H1 (cell line): ENCODE results near the gene RUVBL2. TPM values are rescaled to one million over a fixed set of nuclear protein-coding genes. Genes with fewer than 3 reads are reported as not detected.

Experiments
- CTCF ChIA-PET: fragments of 300-600 bp; sonication (Branson Sonifier 250); formaldehyde crosslinking; loops from one replicate; lab custom pipeline; 2021; ENCODE audit not compliant: partially characterized antibody; lab: Charles Lee
- POLR2A ChIA-PET: fragments of 300-600 bp; sonication (Branson Sonifier 250); formaldehyde crosslinking; loops from one replicate; lab custom pipeline; 2021; ENCODE audit warnings: inconsistent platforms; ENCODE audit not compliant: partially characterized antibody; lab: Charles Lee
- DNase-seq, 2 experiments: peaks; one replicate each; pipeline versions ENCODE4 v3.0.0 to v3.0.0-alpha.2; 2010 to 2022; ENCODE audit warnings: low spot score in 2 of 2, low read depth in 1 of 2, mixed read lengths in 1 of 2
- FAIRE-seq: peaks from 2 replicates; lab custom pipeline; 2011; peaks lifted over from hg19 to GRCh38; lab: Jason Lieb, UNC
- H2AFZ ChIP-seq: 2 replicates; pipeline ENCODE4 v1.8.1; 2012; ENCODE audit warnings: low read length, inconsistent platforms
- H2AK5ac ChIP-seq: 2 replicates; pipeline ENCODE4 v1.6.1; 2013; ENCODE audit warnings: low read depth, low read length
- H2BK120ac ChIP-seq: replicated peaks from 2 replicates; pipeline ENCODE3; 2013; ENCODE audit warnings: low read depth, low read length, inconsistent platforms
- H2BK12ac ChIP-seq: 2 replicates; pipeline ENCODE4 v1.6.1; 2013; ENCODE audit warnings: low read depth, low read length
- H2BK15ac ChIP-seq: 2 replicates; pipeline ENCODE4 v1.6.1; 2013; ENCODE audit warnings: low read length
- H2BK20ac ChIP-seq: 2 replicates; pipeline ENCODE4 v1.6.1; 2013; ENCODE audit warnings: low read length
- H2BK5ac ChIP-seq: 2 replicates; pipeline ENCODE4 v1.6.1; 2013; ENCODE audit warnings: low read depth, low read length
- H3K14ac ChIP-seq: 2 replicates; pipeline ENCODE4 v1.6.1; 2013; ENCODE audit warnings: inconsistent platforms; ENCODE audit not compliant: insufficient read length
- H3K18ac ChIP-seq: 2 replicates; pipeline ENCODE4 v1.6.1; 2013; ENCODE audit warnings: low read length; ENCODE audit errors: extremely low read depth
- H3K23ac ChIP-seq: 2 replicates; pipeline ENCODE4 v1.6.1; 2013; ENCODE audit warnings: inconsistent platforms; ENCODE audit not compliant: insufficient read length
- H3K23me2 ChIP-seq: 2 replicates; pipeline ENCODE4 v1.6.1; 2013; ENCODE audit warnings: low read depth, low read length
- H3K27ac ChIP-seq: 2 replicates; pipeline ENCODE4 v1.6.1; 2011; ENCODE audit warnings: low read depth, low read length, inconsistent platforms
- H3K27me3 ChIP-seq, 4 experiments: replicated peaks in 1 of 4; 1 replicate in 1 of 4; 2 replicates in 3 of 4; pipeline versions ENCODE4 v1.6.1 to v1.8.1; 2011 to 2013; ENCODE audit warnings: low read length in 3 of 4, mild to moderate bottlenecking in 3 of 4, inconsistent platforms in 2 of 4, mixed read lengths in 2 of 4, moderate library complexity in 1 of 4; ENCODE audit not compliant: control insufficient read depth in 3 of 4, insufficient read depth in 3 of 4; ENCODE audit errors: extremely low read depth in 1 of 4
- H3K36me3 ChIP-seq, 4 experiments: 2 replicates each; pipeline versions ENCODE4 v1.6.1 to v1.8.1; 2011 to 2013; ENCODE audit warnings: mild to moderate bottlenecking in 4 of 4, low read length in 3 of 4, moderate library complexity in 2 of 4, control low read depth in 1 of 4, inconsistent platforms in 1 of 4; ENCODE audit not compliant: insufficient read depth in 4 of 4, control insufficient read depth in 2 of 4
- H3K4ac ChIP-seq: replicated peaks from 2 replicates; pipeline ENCODE3; 2013; ENCODE audit warnings: low read length, low read depth, mixed read lengths, inconsistent platforms; ENCODE audit not compliant: insufficient read length
- H3K4me1 ChIP-seq, 4 experiments: replicated peaks in 1 of 4; 1 replicate in 1 of 4; 2 replicates in 3 of 4; pipeline versions ENCODE4 v1.6.1 to v1.8.1; 2011 to 2013; ENCODE audit warnings: low read length in 3 of 4, inconsistent platforms in 2 of 4, mixed read lengths in 1 of 4; ENCODE audit not compliant: insufficient read depth in 4 of 4, control insufficient read depth in 3 of 4
- H3K4me2 ChIP-seq, 2 experiments: 2 replicates each; pipeline versions ENCODE4 v1.6.1 to v1.8.1; 2011 to 2013; ENCODE audit warnings: low read depth in 2 of 2, low read length in 2 of 2, control low read depth in 1 of 2, inconsistent platforms in 1 of 2, mild to moderate bottlenecking in 1 of 2; ENCODE audit not compliant: insufficient read depth in 1 of 2
- H3K4me3 ChIP-seq, 4 experiments: fragments of 200-600, 300-600 bp in 1 of 4; sonication (generic), shearing (Covaris generic), sonication (Bioruptor Twin) in 1 of 4; 2 replicates each; pipeline versions ENCODE4 v1.5.1 to v1.8.1; 2011 to 2016; ENCODE audit warnings: low read length in 4 of 4, low read depth in 3 of 4, control low read depth in 2 of 4, inconsistent platforms in 2 of 4, mild to moderate bottlenecking in 2 of 4, mixed read lengths in 1 of 4, moderate library complexity in 1 of 4; ENCODE audit not compliant: insufficient read depth in 2 of 4; ENCODE audit errors: extremely low read depth in 1 of 4
- H3K56ac ChIP-seq: replicated peaks from 2 replicates; pipeline ENCODE3; 2013; ENCODE audit warnings: low read depth, mild to moderate bottlenecking, mixed read lengths, low read length, inconsistent platforms; ENCODE audit not compliant: insufficient read length
- H3K79me1 ChIP-seq: 2 replicates; pipeline ENCODE4 v1.6.1; 2013; ENCODE audit warnings: low read depth, low read length, control low read depth
- H3K79me2 ChIP-seq, 2 experiments: 2 replicates each; pipeline versions ENCODE4 v1.6.1 to v1.8.1; 2012 to 2013; ENCODE audit warnings: low read length in 2 of 2, mild to moderate bottlenecking in 2 of 2, inconsistent platforms in 1 of 2; ENCODE audit not compliant: insufficient read depth in 2 of 2, control insufficient read depth in 1 of 2
- H3K9ac ChIP-seq, 4 experiments: replicated peaks in 1 of 4; 1 replicate in 1 of 4; 2 replicates in 3 of 4; pipeline versions ENCODE4 v1.6.1 to v1.8.1; 2011 to 2013; ENCODE audit warnings: low read depth in 3 of 4, low read length in 3 of 4, control low read depth in 2 of 4, mild to moderate bottlenecking in 2 of 4, moderate library complexity in 2 of 4, inconsistent platforms in 1 of 4; ENCODE audit errors: extremely low read depth in 1 of 4
- H3K9me3 ChIP-seq, 2 experiments: 2 replicates each; pipeline versions ENCODE4 v1.6.1 to v1.8.1; 2012 to 2013; ENCODE audit warnings: mild to moderate bottlenecking in 2 of 2, moderate library complexity in 2 of 2, control low read depth in 1 of 2, inconsistent platforms in 1 of 2, low read depth in 1 of 2, low read length in 1 of 2, mixed read lengths in 1 of 2; ENCODE audit not compliant: insufficient read depth in 2 of 2
- H4K20me1 ChIP-seq, 2 experiments: replicated peaks in 1 of 2; 2 replicates each; pipeline versions ENCODE3 to v1.8.1; 2011 to 2013; ENCODE audit warnings: inconsistent platforms in 2 of 2, low read length in 2 of 2, mild to moderate bottlenecking in 1 of 2; ENCODE audit not compliant: insufficient read depth in 2 of 2, control insufficient read depth in 1 of 2
- H4K5ac ChIP-seq: 2 replicates; pipeline ENCODE4 v1.6.1; 2013; ENCODE audit warnings: low read length, low read depth, mixed read lengths, inconsistent platforms; ENCODE audit not compliant: insufficient read length
- H4K8ac ChIP-seq: 2 replicates; pipeline ENCODE4 v1.8.0; 2013; ENCODE audit warnings: mild to moderate bottlenecking, moderate library complexity, low read length, inconsistent platforms; ENCODE audit not compliant: insufficient read depth; ENCODE audit errors: extremely low read depth
- H4K91ac ChIP-seq: replicated peaks from 2 replicates; pipeline ENCODE3; 2013; ENCODE audit warnings: low read length, mixed read lengths, inconsistent platforms; ENCODE audit not compliant: insufficient read length
- CBX8 ChIP-seq: fragments of 300-800, 300-1000 bp; sonication (generic); IDR thresholded peaks from 2 replicates; pipeline ENCODE4 v1.7.1; 2016; ENCODE audit warnings: low read depth, low read length, borderline replicate concordance
- CEBPB ChIP-seq: IDR thresholded peaks from 2 replicates; pipeline ENCODE4 v1.6.1; 2012; ENCODE audit warnings: low read depth, low read length
- EZH2 ChIP-seq: fragments of 200-600 bp; sonication (generic); IDR thresholded peaks from 2 replicates; pipeline ENCODE4 v1.7.1; 2012; ENCODE audit warnings: low read depth, mild to moderate bottlenecking, moderate library complexity, low read length, inconsistent platforms; ENCODE audit not compliant: severe bottlenecking
- POLR2AphosphoS5 ChIP-seq: IDR thresholded peaks from 2 replicates; pipeline ENCODE4 v1.6.1; 2011; ENCODE audit warnings: low read depth, low read length
- POU5F1 ChIP-seq: IDR thresholded peaks from 2 replicates; pipeline ENCODE4 v1.6.1; 2011; ENCODE audit warnings: low read depth, mild to moderate bottlenecking, low read length, moderate library complexity
- RBBP5 ChIP-seq: IDR thresholded peaks from 2 replicates; pipeline ENCODE4 v1.7.1; 2012; ENCODE audit warnings: low read depth, mild to moderate bottlenecking, inconsistent platforms, low read length, moderate library complexity, borderline replicate concordance
- RXRA ChIP-seq: IDR thresholded peaks from 2 replicates; pipeline ENCODE4 v1.6.1; 2011; ENCODE audit warnings: low read depth, mild to moderate bottlenecking, low read length, moderate library complexity; ENCODE audit not compliant: insufficient read depth
- SAP30 ChIP-seq: fragments of 300-600 bp; sonication (generic); IDR thresholded peaks from 2 replicates; pipeline ENCODE4 v1.7.1; 2012; ENCODE audit warnings: low read length, moderate library complexity, mild to moderate bottlenecking, inconsistent platforms; ENCODE audit not compliant: insufficient read depth, insufficient replicate concordance
- SP1 ChIP-seq: IDR thresholded peaks from 2 replicates; pipeline ENCODE4 v1.6.1; 2011; ENCODE audit warnings: low read depth, low read length
- SP4 ChIP-seq: IDR thresholded peaks from 2 replicates; pipeline ENCODE4 v1.6.1; 2012; ENCODE audit warnings: low read length, inconsistent platforms
- WGBS, 2 experiments: shearing (Covaris generic) in 1 of 2; methylation state at CpG; one replicate each; pipeline versions ENCODE4 v1.1.6 to v1.1.7; 2013 to 2015; ENCODE audit warnings: low lambda C conversion rate in 2 of 2, mixed read lengths in 2 of 2, inconsistent platforms in 1 of 2, low coverage in 1 of 2, missing lambda C conversion rate in 1 of 2; ENCODE audit not compliant: insufficient replicate concordance in 2 of 2, insufficient coverage in 1 of 2, insufficient read length in 1 of 2; ENCODE audit errors: extremely low coverage in 1 of 2, missing lambda C conversion rate in 1 of 2; 5-methylcytosine and 5-hydroxymethylcytosine counted together
- polyA plus RNA-seq, 7 experiments: library from polyadenylated mRNA; depleted of rRNA in 3 of 7; stranded (reverse) in 5 of 7; unstranded in 2 of 7; fragments of >200 nt in 5 of 7; fragments of 200-250 nt in 2 of 7; gene quantifications; 1 replicate in 5 of 7; 2 replicates in 1 of 7; 4 replicates in 1 of 7; pipeline versions ENCODE4 v1.2.1 to v1.2.3, GENCODE V29; 2011 to 2013; ENCODE audit warnings: missing spikeins in 2 of 7, mixed read lengths in 2 of 7
- total RNA-seq: library from RNA; stranded (reverse); fragmentation: NEBNext Ultra II Directional; extraction: Animal tissue kit (Norgen Biotek cat#: 25700); gene quantifications from 2 replicates; pipeline ENCODE4 v1.2.1, GENCODE V29; 2021

RUVBL2 gene
- total and polyA plus RNA-seq, 2 of the 8 experiments (the other 6 are each of a cell fraction or from before 2014, with no cell fraction given) = 152 to 247 TPM

GRCh38 chr19:48961051-48961649, 32.5 kb upstream of the RUVBL2 start:
- Histone ChIP-seq H3K27ac (no peak overlapping the region), H3K36me3 (peaks cover 5 to 25% (median 10%) of the 10 kb centered on the region in 4 experiments; a peak in 6 of 8 replicates), H2BK12ac (no peak overlapping the region), H3K9me3 (no peaks in the 10 kb centered on the region), H3K79me2 (peaks cover 0 to 16% of the 10 kb centered on the region in 2 experiments; a peak in 2 of 4 replicates), H3K4ac (no peak overlapping the region), H3K9ac (no peak overlapping the region), H3K14ac (no peak overlapping the region), H3K4me2 (no peak overlapping the region), H2AK5ac (no peak overlapping the region), H3K56ac (no peak overlapping the region), H2BK15ac (no peak overlapping the region), H3K4me3 (no peak overlapping the region), H3K27me3 (no peaks in the 10 kb centered on the region), H3K18ac (no peak overlapping the region), H3K4me1 (peaks cover 4 to 18% (median 12%) of the 10 kb centered on the region in 4 experiments), H4K91ac (no peak overlapping the region)
- POLR2A ChIA-PET = interaction anchor here (0.6 to 2.1 kb wide), 12 partner anchors 8 to 89 kb away, joined by 3 to 19 read pairs (median 4); partner anchors contain the start of gene DHDH
- FAIRE-seq (no peak), DNase-seq (peak in 1 of 2 experiments; percentile 45)
- WGBS, 2 experiments = 94% methylated on average over 17 of the region's 19 CpGs; no CpG with 5 or more reads in 1 of the 2 experiments
- 0 out of 2 replicates have a peak, but pooled peaks have one; percentile 63 for TF ChIP-seq RXRA
- TF ChIP-seq SP1 = no peak
- 0 out of 2 replicates have a peak, but pooled peaks have one; percentile 14 for TF ChIP-seq POLR2AphosphoS5
- TF ChIP-seq CEBPB = no peak
- no peak for TF ChIP-seq POU5F1
- TF ChIP-seq EZH2 = no peak
- no peak for TF ChIP-seq SP4
- TF ChIP-seq SAP30 = no peak
- TF ChIP-seq CBX8 = no peak
- no peak for TF ChIP-seq RBBP5
- TF ChIP-seq, all 59 proteins: peak for 2
- H4K20me1 ChIP-seq = peaks cover 5 to 12% of the 10 kb centered on the region in 2 experiments
- H2AFZ ChIP-seq = no peak overlapping the region
- H4K8ac ChIP-seq = no peak overlapping the region
- peaks cover 15% of the 10 kb centered on the region; the same call in 1 of the 2 replicates for H3K23me2 ChIP-seq
- CTCF ChIA-PET = interaction anchor here (0.8 to 1.9 kb wide), 4 partner anchors 9 to 173 kb away, joined by 3 to 10 read pairs (median 4); no protein-coding TSS in a partner anchor
- no peak overlapping the region for H2BK20ac ChIP-seq
- H3K79me1 ChIP-seq = peaks cover 5% of the 10 kb centered on the region
- no peak overlapping the region for H4K5ac ChIP-seq
- no peak overlapping the region for H2BK120ac ChIP-seq
- no peak overlapping the region for H3K23ac ChIP-seq
- no peak overlapping the region for H2BK5ac ChIP-seq
